PC-9 (cell line): ENCODE data around the gene DENND5A. TPM values are rescaled to one million over a fixed set of nuclear protein-coding genes. Genes with fewer than 3 reads are reported as not detected.

Source experiments
- BruUV-seq: library from RNA; stranded (reverse); fragments of 400-500 nt; replicated peaks from 2 replicates; lab custom pipeline; 2021; lab: Mats Ljungman, UMichigan
- CTCF ChIA-PET: fragments of 300-600 bp; sonication (Branson Sonifier 250); formaldehyde crosslinking; loops from one replicate; lab custom pipeline; 2022; ENCODE audit warnings: antibody characterized with exemption; lab: Charles Lee
- POLR2A ChIA-PET: fragments of 300-600 bp; sonication (Branson Sonifier 250); formaldehyde crosslinking; loops from one replicate; lab custom pipeline; 2022; ENCODE audit warnings: antibody characterized with exemption; ENCODE audit not compliant: unreplicated experiment; lab: Charles Lee
- DNase-seq, 2 experiments: peaks; one replicate each; pipeline versions ENCODE4 v3.0.0 to v3.0.0-alpha.2; 2015 to 2022; ENCODE audit warnings: mixed read lengths in 1 of 2
- H2AFZ ChIP-seq: fragments of 200-600 bp; sonication (generic); 2 replicates; pipeline ENCODE4 v1.8.1; 2017; ENCODE audit warnings: antibody characterized with exemption
- H3F3A ChIP-seq: fragments of 200-600 bp; sonication (generic); 2 replicates; pipeline ENCODE4 v1.8.1; 2017; ENCODE audit warnings: antibody characterized with exemption, mild to moderate bottlenecking, low read depth; ENCODE audit not compliant: insufficient read depth
- H3K27ac ChIP-seq: fragments of 200-600 bp; sonication (generic); 2 replicates; pipeline ENCODE4 v1.6.1; 2016; ENCODE audit warnings: mixed run types
- H3K27me3 ChIP-seq: fragments of 200-600 bp; sonication (generic); 2 replicates; pipeline ENCODE4 v1.6.1; 2016; ENCODE audit warnings: low read depth, mixed run types; ENCODE audit not compliant: insufficient read depth
- H3K36me3 ChIP-seq: fragments of 200-600 bp; sonication (generic); 2 replicates; pipeline ENCODE4 v1.6.1; 2016; ENCODE audit warnings: low read depth, mixed run types
- H3K4me1 ChIP-seq: fragments of 200-600 bp; sonication (generic); replicated peaks from 2 replicates; pipeline ENCODE4 v1.6.1; 2016; ENCODE audit warnings: mixed run types; ENCODE audit not compliant: insufficient read depth
- H3K4me2 ChIP-seq: fragments of 200-600 bp; sonication (generic); 2 replicates; pipeline ENCODE4 v1.6.1; 2017; ENCODE audit warnings: mixed run types
- H3K4me3 ChIP-seq: fragments of 200-600 bp; sonication (generic); 2 replicates; pipeline ENCODE4 v1.6.1; 2016; ENCODE audit warnings: mixed run types
- H3K79me2 ChIP-seq: fragments of 200-600 bp; sonication (generic); 2 replicates; pipeline ENCODE4 v1.6.1; 2017; ENCODE audit warnings: low read depth, mixed run types
- H3K9me2 ChIP-seq: fragments of 200-600 bp; sonication (generic); 2 replicates; pipeline ENCODE4 v1.8.1; 2017; ENCODE audit warnings: mild to moderate bottlenecking; ENCODE audit not compliant: insufficient read depth
- H3K9me3 ChIP-seq: fragments of 200-600 bp; sonication (generic); 2 replicates; pipeline ENCODE4 v1.8.1; 2016; ENCODE audit warnings: low read depth; ENCODE audit not compliant: insufficient read depth
- H4K20me1 ChIP-seq: fragments of 200-600 bp; sonication (generic); 2 replicates; pipeline ENCODE4 v1.8.1; 2017; ENCODE audit not compliant: insufficient read depth
- CTCF ChIP-seq: fragments of 200-600 bp; sonication (generic); conservative IDR thresholded peaks from 2 replicates; pipeline ENCODE4 v1.6.1; 2017; ENCODE audit warnings: mixed run types, antibody characterized with exemption, mild to moderate bottlenecking, moderate library complexity
- EZH2 ChIP-seq: fragments of 200-600 bp; sonication (generic); IDR thresholded peaks from 2 replicates; pipeline ENCODE4 v1.8.0; 2017; ENCODE audit warnings: antibody characterized with exemption, low read depth
- intact Hi-C: fragments of 100-400 bp; cut with micrococcal nuclease; formaldehyde crosslinking; loops from one replicate; pipeline ENCODE4 v1.10.0; 2022; ENCODE audit not compliant: unreplicated experiment
- total RNA-seq: library from RNA; stranded (reverse); gene quantifications from 2 replicates; pipeline ENCODE4 v1.2.3, GENCODE V29; 2021

Gene DENND5A
- total RNA-seq, 1 experiment from 2014 or later, result 19.8 TPM

- Histone ChIP-seq H2AFZ (no peak overlapping the region), H4K20me1 (no peaks in the 10 kb centered on the region), H3K4me2 (no peak overlapping the region), H3K36me3 (no peaks in the 10 kb centered on the region), H3K79me2 (no peaks in the 10 kb centered on the region), H3K27ac (no peak overlapping the region), H3F3A (no peaks in the 10 kb centered on the region), H3K4me3 (no peak overlapping the region), H3K9me3 (no peaks in the 10 kb centered on the region), H3K9me2 (no peaks in the 10 kb centered on the region), H3K27me3 (no peaks in the 10 kb centered on the region), H3K4me1 (no peaks in the 10 kb centered on the region)
- CTCF ChIA-PET, result no interaction called here
- no peak for DNase-seq
- no peak; the same call in 1 of the 2 replicates for TF ChIP-seq CTCF
- no peak for TF ChIP-seq EZH2
- intact Hi-C loops, result no loop called here
- no TSS peak for BruUV-seq
- POLR2A ChIA-PET, result interaction anchor here (0.7 kb wide), 1 partner anchor 1007 kb away, joined by 3 read pairs; no protein-coding TSS in a partner anchor
Observed at GRCh38 chr11:9092853-9093778, 172.0 kb downstream of the DENND5A start.

GRCh38 chr11:9092072-9092471, 173.1 kb downstream of the DENND5A start:
- H3K27ac ChIP-seq, result no peak overlapping the region
- no peak overlapping the region for H3K4me2 ChIP-seq
- CTCF ChIA-PET, result no interaction called here
- no peaks in the 10 kb centered on the region for H3K9me2 ChIP-seq
- H3K36me3 ChIP-seq, result no peaks in the 10 kb centered on the region
- no peaks in the 10 kb centered on the region for H3K9me3 ChIP-seq
- no peak overlapping the region for H2AFZ ChIP-seq
- POLR2A ChIA-PET, result no interaction called here
- H3K4me1 ChIP-seq, result no peaks in the 10 kb centered on the region
- no peaks in the 10 kb centered on the region for H3K27me3 ChIP-seq
- no TSS peak for BruUV-seq
- intact Hi-C loops, result no loop called here
- no peaks in the 10 kb centered on the region for H3F3A ChIP-seq
- H4K20me1 ChIP-seq, result no peaks in the 10 kb centered on the region
- TF ChIP-seq CTCF, result no peak
- no peak for TF ChIP-seq EZH2
- no peaks in the 10 kb centered on the region for H3K79me2 ChIP-seq
- no peak overlapping the region for H3K4me3 ChIP-seq
- no peak for DNase-seq

- intact Hi-C loops, result no loop called here
- H3K27ac ChIP-seq, result no peak within 1 kb of the TSS
- no peak for DNase-seq
Observed at GRCh38 chr11:9091044-9091922, 173.9 kb downstream of the DENND5A start, which contains the start of gene SCUBE2. TSS of gene SCUBE2 (minus strand) at chr11:9091599. CDS start at chr11:9091528, 71 bp downstream.

More at GRCh38 chr11:9091044-9091922, 173.9 kb downstream of the DENND5A start, which contains the start of gene SCUBE2:
- no peak within 1 kb of the TSS for H3K4me2 ChIP-seq
- H3K79me2 ChIP-seq, result no peaks in the 10 kb centered on the region
- H2AFZ ChIP-seq, result no peak within 1 kb of the TSS
- TF ChIP-seq EZH2 (no peak), CTCF (no peak)
- no peaks in the 10 kb centered on the region for H3K9me3 ChIP-seq
- H3K36me3 ChIP-seq, result no peaks in the 10 kb centered on the region
- H3K27me3 ChIP-seq, result no peaks in the 10 kb centered on the region
- no peaks in the 10 kb centered on the region for H4K20me1 ChIP-seq
- ChIA-PET CTCF (no interaction called here), POLR2A (no interaction called here)
- no peaks in the 10 kb centered on the region for H3K9me2 ChIP-seq
- no peaks in the 10 kb centered on the region for H3F3A ChIP-seq
- H3K4me1 ChIP-seq, result no peaks in the 10 kb centered on the region
- BruUV-seq, result no TSS peak
- no peak within 1 kb of the TSS for H3K4me3 ChIP-seq
